Mesothelial cell of epicardium (in vitro differentiated cells): ENCODE data around the gene EPG5. TPM values are rescaled to one million over a fixed set of nuclear protein-coding genes. Genes with fewer than 3 reads are reported as not detected.

Experiments used
- DNase-seq, 2 experiments: peaks; one replicate each; pipeline ENCODE4 v3.0.0; 2021; ENCODE audit warnings: low spot score in 2 of 2; ENCODE audit not compliant: unreplicated experiment in 2 of 2
- H3K27ac Mint-ChIP-seq: 2 replicates; pipeline ENCODE4 v1.8.0; 2021; ENCODE audit warnings: mixed read lengths
- H3K27me3 Mint-ChIP-seq: 2 replicates; pipeline ENCODE4 v1.8.0; 2021; ENCODE audit warnings: low read depth, mixed read lengths
- H3K36me3 Mint-ChIP-seq: 2 replicates; pipeline ENCODE4 v1.8.0; 2021; ENCODE audit warnings: mixed read lengths
- H3K4me1 Mint-ChIP-seq: 2 replicates; pipeline ENCODE4 v1.8.0; 2021; ENCODE audit warnings: mixed read lengths
- H3K4me3 Mint-ChIP-seq: 2 replicates; pipeline ENCODE4 v1.8.0; 2021; ENCODE audit warnings: mild to moderate bottlenecking, moderate library complexity, mixed read lengths
- H3K9me3 Mint-ChIP-seq: 2 replicates; pipeline ENCODE4 v1.8.0; 2021; ENCODE audit warnings: mixed read lengths
- CTCF ChIP-seq: fragments of 200-600 bp; sonication (generic); IDR thresholded peaks from one replicate; pipeline ENCODE4 v1.5.0; 2021; ENCODE audit warnings: antibody characterized with exemption; ENCODE audit not compliant: unreplicated experiment
- total RNA-seq: library from RNA; stranded (reverse); gene quantifications from 3 replicates; pipeline ENCODE4 v1.2.1, GENCODE V29; 2021

The EPG5 gene
- total RNA-seq, 1 donor from 2014 or later, result 39.3 TPM

DNA sequence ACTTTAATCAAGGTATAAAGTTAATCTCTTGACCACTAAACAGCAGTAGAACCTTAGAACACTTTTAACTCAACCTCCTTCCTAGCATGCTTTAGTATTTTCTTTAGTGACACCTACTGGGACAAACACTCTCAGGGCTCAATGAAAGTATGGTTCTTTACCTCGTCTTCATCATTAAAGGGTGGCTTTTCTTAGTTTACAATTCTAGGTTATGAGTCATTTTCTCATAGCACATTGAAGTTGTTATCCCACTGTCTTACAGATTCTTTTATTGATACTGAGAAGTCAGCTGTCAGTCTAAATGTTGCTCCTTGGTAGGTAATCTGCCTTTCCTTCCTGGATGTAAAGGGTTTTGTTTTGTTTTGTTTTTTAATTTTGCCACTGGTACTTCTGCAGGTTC, 103.7 kb downstream of the EPG5 start:
- no peak for DNase-seq
- Mint-ChIP-seq H3K9me3 (peaks cover 15% of the 10 kb centered on the region), H3K4me3 (no peak overlapping the region), H3K27ac (no peak overlapping the region), H3K4me1 (no peaks in the 10 kb centered on the region), H3K36me3 (peaks cover 74% of the 10 kb centered on the region), H3K27me3 (no peaks in the 10 kb centered on the region)
- no peak for TF ChIP-seq CTCF

DNA sequence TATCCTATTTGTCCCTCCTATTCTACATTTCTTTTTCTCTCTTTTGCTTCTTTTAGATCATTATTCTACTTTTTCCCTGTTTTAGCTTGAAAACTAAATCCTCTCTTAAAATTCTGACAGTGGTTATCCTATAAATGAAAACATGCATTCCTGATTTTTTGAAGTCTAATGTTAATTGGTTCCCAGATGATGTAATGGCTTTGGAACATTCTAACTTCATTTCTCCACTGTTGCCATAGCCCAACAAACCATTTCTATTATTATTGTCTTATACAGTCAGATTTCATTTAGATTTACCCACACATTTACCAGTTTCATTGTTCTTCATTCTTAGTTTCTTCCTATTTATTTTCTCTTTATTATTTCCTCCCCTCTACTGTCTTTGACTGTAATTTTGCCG, 105.2 kb downstream of the EPG5 start:
- Mint-ChIP-seq H3K27me3 (no peaks in the 10 kb centered on the region), H3K27ac (no peak overlapping the region), H3K4me1 (no peaks in the 10 kb centered on the region), H3K36me3 (peaks cover 80% of the 10 kb centered on the region), H3K9me3 (peaks cover 15% of the 10 kb centered on the region), H3K4me3 (no peak overlapping the region)
- TF ChIP-seq CTCF, result no peak
- DNase-seq, result no peak

GRCh38 chr18:45860971-45861370, 106.2 kb downstream of the EPG5 start:
- H3K4me1 Mint-ChIP-seq, result no peaks in the 10 kb centered on the region
- no peak for TF ChIP-seq CTCF
- H3K4me3 Mint-ChIP-seq, result no peak overlapping the region
- DNase-seq, result no peak
- H3K27ac Mint-ChIP-seq, result no peak overlapping the region
- no peaks in the 10 kb centered on the region for H3K27me3 Mint-ChIP-seq
- H3K36me3 Mint-ChIP-seq, result peaks cover 80% of the 10 kb centered on the region
- peaks cover 15% of the 10 kb centered on the region for H3K9me3 Mint-ChIP-seq

DNA sequence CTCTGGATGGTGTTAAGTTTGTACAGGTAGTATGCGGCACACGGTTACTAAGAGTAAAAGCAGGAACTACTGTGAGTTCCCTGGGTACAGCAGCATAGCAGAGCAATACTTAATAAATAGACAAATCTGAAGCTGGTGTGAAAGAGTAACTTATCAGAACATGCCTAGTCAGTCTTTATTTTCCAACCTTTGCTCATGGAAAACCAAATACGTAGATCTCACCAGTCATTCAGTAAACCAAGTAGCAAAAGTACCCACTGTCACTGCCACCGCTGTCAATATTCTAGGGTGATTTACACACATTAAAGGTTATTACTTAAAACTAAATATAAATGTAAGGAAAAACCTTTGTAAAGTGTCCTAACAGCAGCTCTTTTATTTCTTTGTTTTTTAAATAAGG, 106.6 kb downstream of the EPG5 start:
- Mint-ChIP-seq H3K4me3 (no peak overlapping the region), H3K36me3 (peaks cover 80% of the 10 kb centered on the region), H3K4me1 (no peaks in the 10 kb centered on the region), H3K27ac (no peak overlapping the region), H3K27me3 (no peaks in the 10 kb centered on the region), H3K9me3 (peaks cover 15% of the 10 kb centered on the region)
- DNase-seq, result no peak
- TF ChIP-seq CTCF, result no peak

DNA sequence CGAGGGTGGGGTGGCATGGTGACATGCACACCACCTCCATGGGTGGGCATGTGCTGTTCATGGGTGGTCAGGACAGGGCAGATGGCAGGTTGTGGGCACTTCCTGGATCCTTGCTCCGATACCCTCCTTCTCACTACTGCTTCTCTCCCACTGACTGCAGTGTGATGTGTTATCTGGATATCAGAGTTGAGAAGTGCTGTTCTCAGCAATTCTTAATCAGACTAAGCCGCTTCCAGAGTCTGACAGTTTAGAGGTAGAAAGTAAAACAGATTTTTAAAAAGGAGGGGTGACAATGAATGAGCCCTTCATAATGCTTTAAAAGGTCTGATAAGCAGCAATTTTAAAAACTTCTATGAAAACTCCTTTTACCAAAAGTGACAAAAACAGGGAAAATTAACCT, 107.8 kb downstream of the EPG5 start:
- TF ChIP-seq CTCF, result no peak
- Mint-ChIP-seq H3K36me3 (peaks cover 74% of the 10 kb centered on the region), H3K27me3 (no peaks in the 10 kb centered on the region), H3K27ac (no peak overlapping the region), H3K4me3 (no peak overlapping the region), H3K9me3 (peaks cover 12% of the 10 kb centered on the region), H3K4me1 (no peaks in the 10 kb centered on the region)
- DNase-seq, result no peak

- H3K9me3 Mint-ChIP-seq, result no peaks in the 10 kb centered on the region
- TF ChIP-seq CTCF, result no peak
- no peaks in the 10 kb centered on the region for H3K4me1 Mint-ChIP-seq
- H3K27ac Mint-ChIP-seq, result no peak overlapping the region
- H3K27me3 Mint-ChIP-seq, result no peaks in the 10 kb centered on the region
- H3K4me3 Mint-ChIP-seq, result no peak overlapping the region
- no peak for DNase-seq
- peaks cover 62% of the 10 kb centered on the region for H3K36me3 Mint-ChIP-seq
Observed at GRCh38 chr18:45856531-45856930, 110.6 kb downstream of the EPG5 start.
